B cell (primary cell): Measurements from ENCODE around the gene LAMC2. TPM values are rescaled to one million over a fixed set of nuclear protein-coding genes. Genes with fewer than 3 reads are reported as not detected.

Source experiments
- ATAC-seq: fragments of 200-7000 bp; cut with Tn5 transposase; one replicate; pipeline ENCODE4 v1.10.0; 2021; ENCODE audit warnings: low read depth, mild to moderate bottlenecking, moderate number of reproducible peaks, moderate library complexity
- CTCF ChIA-PET: fragments of 350-600 bp; sonication (Branson Sonifier 250); formaldehyde crosslinking; loops from one replicate; lab custom pipeline; 2021; ENCODE audit warnings: antibody characterized with exemption, inconsistent platforms; lab: Charles Lee
- POLR2A ChIA-PET: fragments of 350-600 bp; sonication (Branson Sonifier 250); formaldehyde crosslinking; loops from one replicate; lab custom pipeline; 2021; ENCODE audit warnings: antibody characterized with exemption; lab: Charles Lee
- DNase-seq: peaks from one replicate; pipeline ENCODE4 v3.0.0; 2013
- H2AFZ ChIP-seq: 2 replicates; pipeline ENCODE4 v1.6.1; 2012; ENCODE audit warnings: mild to moderate bottlenecking, low read depth, low read length; ENCODE audit not compliant: insufficient read depth, poor library complexity, severe bottlenecking
- H3K27ac ChIP-seq, 2 donors: 1 replicate in 1 of 2; 2 replicates in 1 of 2; pipeline ENCODE4 v1.5.1; 2012 to 2013; ENCODE audit warnings: low read length in 2 of 2, mild to moderate bottlenecking in 2 of 2, moderate library complexity in 1 of 2
- H3K27me3 ChIP-seq, 4 experiments: fragments of 200-600 bp in 1 of 4; sonication (generic) in 1 of 4; replicated peaks in 1 of 4; 1 replicate in 2 of 4; 2 replicates in 2 of 4; pipeline versions ENCODE4 v1.6.1 to v1.7.0; 2013 to 2016; ENCODE audit warnings: low read length in 3 of 4, mild to moderate bottlenecking in 2 of 4, mixed read lengths in 1 of 4, moderate library complexity in 1 of 4; ENCODE audit not compliant: insufficient read depth in 4 of 4, control insufficient read depth in 3 of 4; ENCODE audit errors: control extremely low read depth in 1 of 4
- H3K36me3 ChIP-seq, 2 experiments: replicated peaks in 1 of 2; 1 replicate in 1 of 2; 2 replicates in 1 of 2; pipeline versions ENCODE4 v1.6.1 to v1.7.1; 2013; ENCODE audit warnings: low read length in 1 of 2; ENCODE audit not compliant: insufficient read depth in 2 of 2, control insufficient read depth in 1 of 2; ENCODE audit errors: control extremely low read depth in 1 of 2, extremely low read depth in 1 of 2
- H3K4me1 ChIP-seq, 2 donors: fragments of 200-600 bp in 1 of 2; sonication (generic) in 1 of 2; 1 replicate in 1 of 2; 2 replicates in 1 of 2; pipeline versions ENCODE4 v1.5.1 to v1.6.1; 2013 to 2017; ENCODE audit warnings: low read length in 2 of 2; ENCODE audit not compliant: control insufficient read depth in 2 of 2, insufficient read depth in 2 of 2
- H3K4me2 ChIP-seq: replicated peaks from 2 replicates; pipeline ENCODE3; 2012; ENCODE audit warnings: mild to moderate bottlenecking, low read depth, low read length; ENCODE audit not compliant: poor library complexity, severe bottlenecking
- H3K4me3 ChIP-seq, 5 experiments: fragments of 200-600 bp in 1 of 5; sonication (generic) in 1 of 5; 1 replicate in 3 of 5; 2 replicates in 2 of 5; pipeline versions ENCODE4 v1.5.1 to v1.7.0; 2011 to 2016; ENCODE audit warnings: low read length in 4 of 5, mild to moderate bottlenecking in 4 of 5, low read depth in 2 of 5, control low read depth in 1 of 5, moderate library complexity in 1 of 5; ENCODE audit not compliant: insufficient read depth in 1 of 5; ENCODE audit errors: control extremely low read depth in 1 of 5, extremely low read depth in 1 of 5
- H3K79me2 ChIP-seq: fragments of 200-600 bp; sonication (generic); one replicate; pipeline ENCODE4 v1.6.0; 2016; ENCODE audit warnings: low read length; ENCODE audit not compliant: control insufficient read depth, insufficient read depth
- H3K9ac ChIP-seq: fragments of 200-600 bp; sonication (generic); 2 replicates; pipeline ENCODE4 v1.6.1; 2017; ENCODE audit warnings: mild to moderate bottlenecking, low read length, moderate library complexity
- H3K9me3 ChIP-seq, 3 donors: one replicate each; pipeline versions ENCODE4 v1.6.1 to v1.7.1; 2013; ENCODE audit warnings: low read length in 2 of 3; ENCODE audit not compliant: control insufficient read depth in 2 of 3, insufficient read depth in 1 of 3; ENCODE audit errors: control extremely low read depth in 1 of 3
- H4K20me1 ChIP-seq: 2 replicates; pipeline ENCODE4 v1.6.0; 2012; ENCODE audit warnings: mild to moderate bottlenecking, low read length; ENCODE audit not compliant: insufficient read depth, control insufficient read depth, poor library complexity, severe bottlenecking
- H3K27ac Mint-ChIP-seq: one replicate; pipeline ENCODE4 v1.8.0; 2021; ENCODE audit warnings: mixed read lengths
- H3K27me3 Mint-ChIP-seq: one replicate; pipeline ENCODE4 v1.8.0; 2021; ENCODE audit warnings: mixed read lengths
- H3K4me1 Mint-ChIP-seq: one replicate; pipeline ENCODE4 v1.8.0; 2021; ENCODE audit warnings: mixed read lengths
- H3K4me3 Mint-ChIP-seq: one replicate; pipeline ENCODE4 v1.8.0; 2021; ENCODE audit warnings: mixed read lengths
- H3K9me3 Mint-ChIP-seq: one replicate; pipeline ENCODE4 v1.8.0; 2022; ENCODE audit warnings: mixed read lengths; ENCODE audit not compliant: insufficient read depth
- EZH2 ChIP-seq: IDR thresholded peaks from 2 replicates; pipeline ENCODE4 v1.6.1; 2012; ENCODE audit warnings: borderline replicate concordance, low read depth, mild to moderate bottlenecking, moderate library complexity, low read length; ENCODE audit not compliant: insufficient read depth, poor library complexity, severe bottlenecking
- WGBS: methylation state at CpG from one replicate; pipeline ENCODE4 v1.1.5; 2013; ENCODE audit warnings: missing lambda C conversion rate; ENCODE audit not compliant: insufficient coverage; 5-methylcytosine and 5-hydroxymethylcytosine counted together
- intact Hi-C: fragments of 100-400 bp; cut with micrococcal nuclease; formaldehyde crosslinking; loops from one replicate; pipeline ENCODE4 v1.10.0; 2022
- polyA plus RNA-seq: library from polyadenylated mRNA; depleted of rRNA; stranded (reverse); fragments of >200 nt; gene quantifications from 2 replicates; pipeline ENCODE4 v1.2.3, GENCODE V29; 2012
- total RNA-seq, 2 donors: library from RNA; stranded (reverse); fragments of 120-200 nt in 1 of 2; gene quantifications; 1 replicate in 1 of 2; 2 replicates in 1 of 2; pipeline versions ENCODE4 v1.2.3 to v1.2.4, GENCODE V29; 2013 to 2022
- TF ChIP-seq, protein P1 (sequence below): fragments of 200-600 bp; IDR thresholded peaks from one replicate; pipeline ENCODE4 v1.8.0; 2022; ENCODE audit warnings: antibody characterized with exemption, mild to moderate bottlenecking

LAMC2 gene
- total and polyA plus RNA-seq, 2 donors (not counting 1 experiment from before 2014, with no cell fraction given): not detected

DNA sequence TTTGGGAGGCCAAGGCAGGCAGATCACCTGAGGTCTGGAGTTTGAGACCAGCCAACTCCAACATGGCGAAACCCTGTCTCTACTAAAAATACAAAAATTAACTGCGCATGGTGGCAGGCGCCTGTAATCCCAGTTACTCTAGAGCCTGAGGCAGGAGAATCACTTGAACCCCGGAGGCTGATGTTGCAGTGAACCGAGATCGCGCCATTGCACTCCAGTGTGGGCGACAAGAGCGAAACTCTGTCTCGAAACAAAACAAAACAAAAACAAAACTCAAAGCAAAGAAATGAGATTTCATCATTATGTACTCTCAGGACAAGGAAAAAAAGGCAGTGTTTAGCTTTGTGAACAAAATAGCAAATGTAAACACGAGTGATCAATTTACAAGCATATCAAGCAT lies 61.0 kb downstream of the LAMC2 start:
- H3K79me2 ChIP-seq: no peaks in the 10 kb centered on the region
- peaks cover 0 to 10% (median 1%) of the 10 kb centered on the region in 4 experiments for H3K27me3 ChIP-seq
- WGBS: 98% methylated on average over 4 of the region's 11 CpGs
- H4K20me1 ChIP-seq: no peaks in the 10 kb centered on the region
- DNase-seq (no peak), ATAC-seq (no peak)
- H3K27ac ChIP-seq: no peak overlapping the region
- H3K27me3 Mint-ChIP-seq: peaks cover 43% of the 10 kb centered on the region
- intact Hi-C loops: no loop called here
- POLR2A ChIA-PET: no interaction called here
- H3K4me2 ChIP-seq: no peak overlapping the region
- no peak overlapping the region for H2AFZ ChIP-seq
- H3K36me3 ChIP-seq: no peaks in the 10 kb centered on the region
- H3K9ac ChIP-seq: no peak overlapping the region
- no peak overlapping the region for H3K4me3 Mint-ChIP-seq
- H3K4me1 Mint-ChIP-seq: no peaks in the 10 kb centered on the region
- H3K4me1 ChIP-seq: no peaks in the 10 kb centered on the region
- no peak overlapping the region for H3K4me3 ChIP-seq
- TF ChIP-seq, protein P1, sequence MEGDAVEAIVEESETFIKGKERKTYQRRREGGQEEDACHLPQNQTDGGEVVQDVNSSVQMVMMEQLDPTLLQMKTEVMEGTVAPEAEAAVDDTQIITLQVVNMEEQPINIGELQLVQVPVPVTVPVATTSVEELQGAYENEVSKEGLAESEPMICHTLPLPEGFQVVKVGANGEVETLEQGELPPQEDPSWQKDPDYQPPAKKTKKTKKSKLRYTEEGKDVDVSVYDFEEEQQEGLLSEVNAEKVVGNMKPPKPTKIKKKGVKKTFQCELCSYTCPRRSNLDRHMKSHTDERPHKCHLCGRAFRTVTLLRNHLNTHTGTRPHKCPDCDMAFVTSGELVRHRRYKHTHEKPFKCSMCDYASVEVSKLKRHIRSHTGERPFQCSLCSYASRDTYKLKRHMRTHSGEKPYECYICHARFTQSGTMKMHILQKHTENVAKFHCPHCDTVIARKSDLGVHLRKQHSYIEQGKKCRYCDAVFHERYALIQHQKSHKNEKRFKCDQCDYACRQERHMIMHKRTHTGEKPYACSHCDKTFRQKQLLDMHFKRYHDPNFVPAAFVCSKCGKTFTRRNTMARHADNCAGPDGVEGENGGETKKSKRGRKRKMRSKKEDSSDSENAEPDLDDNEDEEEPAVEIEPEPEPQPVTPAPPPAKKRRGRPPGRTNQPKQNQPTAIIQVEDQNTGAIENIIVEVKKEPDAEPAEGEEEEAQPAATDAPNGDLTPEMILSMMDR: no peak
- no peak for TF ChIP-seq EZH2
- no peaks in the 10 kb centered on the region for H3K9me3 Mint-ChIP-seq
- CTCF ChIA-PET: interaction anchor here (0.7 to 1.3 kb wide), 2 partner anchors 10 to 40 kb away, joined by 3 read pairs; no protein-coding TSS in a partner anchor
- H3K9me3 ChIP-seq: no peaks in the 10 kb centered on the region
- H3K27ac Mint-ChIP-seq: no peak overlapping the region

DNA sequence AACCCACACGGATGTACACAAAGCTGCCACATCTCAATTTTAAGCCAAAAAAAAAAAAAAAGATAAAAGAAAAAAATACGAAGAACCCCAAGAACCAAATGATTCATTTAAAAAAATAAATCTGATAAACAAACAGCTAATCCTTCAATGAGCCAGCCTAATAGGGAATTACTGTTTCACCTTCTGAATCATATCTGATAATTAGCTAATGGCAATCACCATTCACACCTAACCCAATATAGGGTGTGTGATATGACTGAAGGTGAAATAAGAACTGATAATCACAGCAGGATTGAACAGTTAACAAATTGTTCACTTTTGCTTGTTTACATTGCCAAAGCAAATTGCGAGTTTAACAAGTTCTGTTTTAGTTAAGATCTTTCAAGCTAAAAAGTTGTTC lies 61.4 kb downstream of the LAMC2 start:
- Mint-ChIP-seq H3K9me3 (no peaks in the 10 kb centered on the region), H3K4me3 (no peak overlapping the region), H3K27me3 (peaks cover 42% of the 10 kb centered on the region), H3K27ac (no peak overlapping the region), H3K4me1 (no peaks in the 10 kb centered on the region)
- Histone ChIP-seq H3K9ac (no peak overlapping the region), H3K4me2 (no peak overlapping the region), H4K20me1 (no peaks in the 10 kb centered on the region), H3K9me3 (no peaks in the 10 kb centered on the region), H3K27me3 (peaks cover 0 to 10% (median 0%) of the 10 kb centered on the region in 4 experiments), H3K79me2 (no peaks in the 10 kb centered on the region), H3K36me3 (no peaks in the 10 kb centered on the region), H2AFZ (no peak overlapping the region), H3K27ac (no peak overlapping the region), H3K4me1 (no peaks in the 10 kb centered on the region), H3K4me3 (no peak overlapping the region)
- CTCF ChIA-PET: interaction anchor here (0.7 to 1.3 kb wide), 2 partner anchors 10 to 40 kb away, joined by 3 read pairs; no protein-coding TSS in a partner anchor
- no peak for TF ChIP-seq EZH2
- TF ChIP-seq, protein P1: no peak
- WGBS: no CpG with 5 or more reads among the region's 3 CpGs
- no peak for ATAC-seq
- POLR2A ChIA-PET: no interaction called here
- DNase-seq: no peak
- intact Hi-C loops: no loop called here
